ENCODE results near the gene FAM76A. TPM values are rescaled to one million over a fixed set of nuclear protein-coding genes. Genes with fewer than 3 reads are reported as not detected.

Gene FAM76A
- total and polyA plus RNA-seq, 9 donors: 6.0 to 20.3 (median 13.2) TPM

DNA sequence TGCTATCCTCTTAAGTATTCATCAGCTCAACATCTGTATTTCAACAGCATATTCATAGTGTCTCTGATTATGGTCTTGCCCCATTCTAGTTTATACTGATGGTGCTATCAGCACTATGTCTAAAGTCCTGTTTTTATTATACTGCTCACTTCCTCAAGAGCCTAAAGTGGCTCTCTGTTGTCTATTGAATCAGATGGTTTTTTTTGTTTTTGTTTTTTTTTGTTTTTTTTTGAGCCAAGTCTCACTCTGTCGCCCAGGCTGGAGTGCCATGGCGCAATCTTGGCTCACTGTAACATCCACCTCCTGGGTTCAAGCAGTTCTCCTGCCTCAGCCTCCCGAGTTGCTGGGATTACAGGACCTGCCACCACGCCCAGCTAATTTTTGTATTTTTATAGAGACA lies 53.4 kb downstream of the FAM76A start:
- no peaks in the 10 kb centered on the region for H3K27me3 ChIP-seq
- no peak overlapping the region for H3K27ac ChIP-seq
- DNase-seq: no peak
- peaks cover 6% of the 10 kb centered on the region for H3K4me1 ChIP-seq (ENCODE audit: insufficient read depth)
- H3K9me3 ChIP-seq: no peaks in the 10 kb centered on the region
- intact Hi-C loops (cut with DNase I): no loop called here
- no peaks in the 10 kb centered on the region for H3K36me3 ChIP-seq
- H3K4me3 ChIP-seq: no peak overlapping the region
- 87 to 90% (median 89%) methylated on average over 4 of the region's 4 CpGs for WGBS, 3 donors
- TF ChIP-seq, protein P1, sequence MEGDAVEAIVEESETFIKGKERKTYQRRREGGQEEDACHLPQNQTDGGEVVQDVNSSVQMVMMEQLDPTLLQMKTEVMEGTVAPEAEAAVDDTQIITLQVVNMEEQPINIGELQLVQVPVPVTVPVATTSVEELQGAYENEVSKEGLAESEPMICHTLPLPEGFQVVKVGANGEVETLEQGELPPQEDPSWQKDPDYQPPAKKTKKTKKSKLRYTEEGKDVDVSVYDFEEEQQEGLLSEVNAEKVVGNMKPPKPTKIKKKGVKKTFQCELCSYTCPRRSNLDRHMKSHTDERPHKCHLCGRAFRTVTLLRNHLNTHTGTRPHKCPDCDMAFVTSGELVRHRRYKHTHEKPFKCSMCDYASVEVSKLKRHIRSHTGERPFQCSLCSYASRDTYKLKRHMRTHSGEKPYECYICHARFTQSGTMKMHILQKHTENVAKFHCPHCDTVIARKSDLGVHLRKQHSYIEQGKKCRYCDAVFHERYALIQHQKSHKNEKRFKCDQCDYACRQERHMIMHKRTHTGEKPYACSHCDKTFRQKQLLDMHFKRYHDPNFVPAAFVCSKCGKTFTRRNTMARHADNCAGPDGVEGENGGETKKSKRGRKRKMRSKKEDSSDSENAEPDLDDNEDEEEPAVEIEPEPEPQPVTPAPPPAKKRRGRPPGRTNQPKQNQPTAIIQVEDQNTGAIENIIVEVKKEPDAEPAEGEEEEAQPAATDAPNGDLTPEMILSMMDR (IDR thresholded peaks at IDR 0.05): no peak
- TF ChIP-seq POLR2A (IDR thresholded peaks at IDR 0.05): no peak
- no peak for TF ChIP-seq EP300 (IDR thresholded peaks at IDR 0.05)

GRCh38 chr1:27782950-27783349 lies 57.2 kb downstream of the FAM76A start:
- Histone ChIP-seq H3K36me3 (no peaks in the 10 kb centered on the region), H3K27me3 (no peaks in the 10 kb centered on the region), H3K9me3 (no peaks in the 10 kb centered on the region), H3K27ac (no peak overlapping the region), H3K4me1 (ENCODE audit: insufficient read depth) (peaks cover 4% of the 10 kb centered on the region), H3K4me3 (no peak overlapping the region)
- intact Hi-C loops (cut with DNase I): no loop called here
- DNase-seq: no peak
- TF ChIP-seq, protein P1 (IDR thresholded peaks at IDR 0.05): no peak
- TF ChIP-seq POLR2A (IDR thresholded peaks at IDR 0.05) (no peak), EP300 (IDR thresholded peaks at IDR 0.05) (no peak)
- WGBS, 3 donors: 89 to 93% (median 90%) methylated on average over 3 of the region's 3 CpGs

DNA sequence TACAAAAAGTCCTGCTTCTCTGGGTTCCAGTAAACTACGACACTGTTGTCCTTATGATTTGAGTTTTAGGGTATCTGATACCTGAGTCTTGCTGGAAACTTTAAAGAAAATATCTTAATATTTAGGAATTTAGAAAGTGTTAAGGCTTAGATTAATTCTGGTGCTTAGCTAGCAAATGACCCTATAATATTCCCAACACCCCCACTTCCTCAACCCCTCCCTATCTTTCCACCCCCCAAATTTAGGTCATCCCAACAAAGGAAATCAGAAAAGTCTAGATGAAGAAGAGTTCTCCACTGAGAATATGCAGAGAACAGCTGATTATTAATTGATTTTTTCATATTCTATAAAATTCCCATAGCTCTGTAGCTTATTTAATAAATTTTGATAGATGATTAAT lies 58.9 kb downstream of the FAM76A start:
- 98 to 100% (median 100%) methylated on average over 1 of the region's 1 CpG for WGBS, 3 donors
- H3K27ac ChIP-seq: no peak overlapping the region
- no peak overlapping the region for H3K4me3 ChIP-seq
- no peak for DNase-seq
- no peaks in the 10 kb centered on the region for H3K27me3 ChIP-seq
- no peaks in the 10 kb centered on the region for H3K36me3 ChIP-seq
- peaks cover 4% of the 10 kb centered on the region for H3K4me1 ChIP-seq (ENCODE audit: insufficient read depth)
- no peaks in the 10 kb centered on the region for H3K9me3 ChIP-seq
- intact Hi-C loops (cut with DNase I): no loop called here
- TF ChIP-seq POLR2A (IDR thresholded peaks at IDR 0.05) (no peak), EP300 (IDR thresholded peaks at IDR 0.05) (no peak)
- TF ChIP-seq, protein P1 (IDR thresholded peaks at IDR 0.05): no peak

- no peak overlapping the region for H3K4me3 ChIP-seq
- H3K4me1 ChIP-seq (ENCODE audit: insufficient read depth): peaks cover 4% of the 10 kb centered on the region
- no peak for DNase-seq
- intact Hi-C loops (cut with DNase I): no loop called here
- TF ChIP-seq EP300 (IDR thresholded peaks at IDR 0.05) (no peak), POLR2A (IDR thresholded peaks at IDR 0.05) (no peak)
- TF ChIP-seq, protein P1 (IDR thresholded peaks at IDR 0.05): no peak
- no peak overlapping the region for H3K27ac ChIP-seq
- no peaks in the 10 kb centered on the region for H3K36me3 ChIP-seq
- H3K27me3 ChIP-seq: no peaks in the 10 kb centered on the region
- H3K9me3 ChIP-seq: no peaks in the 10 kb centered on the region
Observed at GRCh38 chr1:27785781-27786455, 60.2 kb downstream of the FAM76A start.

All from ovary (tissue), 9 donors.